Osteoblast (primary cell): ENCODE data around the gene MAPKAPK2. TPM values are rescaled to one million over a fixed set of nuclear protein-coding genes. Genes with fewer than 3 reads are reported as not detected.

ENCODE experiments used
- DNase-seq: peaks from one replicate; pipeline ENCODE4 v3.0.0; 2011; ENCODE audit warnings: low spot score, mixed read lengths; ENCODE audit not compliant: insufficient read length; ENCODE audit errors: missing footprints
- H2AFZ ChIP-seq: 2 replicates; pipeline ENCODE4 v1.6.0; 2011; ENCODE audit warnings: mild to moderate bottlenecking, low read length
- H3K27ac ChIP-seq: 2 replicates; pipeline ENCODE4 v1.5.1; 2011; ENCODE audit warnings: mild to moderate bottlenecking, low read depth, low read length, moderate library complexity
- H3K27me3 ChIP-seq: 2 replicates; pipeline ENCODE4 v1.6.0; 2012; ENCODE audit warnings: mild to moderate bottlenecking, control low read depth, inconsistent platforms, low read length, moderate library complexity; ENCODE audit not compliant: insufficient read depth
- H3K36me3 ChIP-seq: 2 replicates; pipeline ENCODE4 v1.5.1; 2011; ENCODE audit warnings: mild to moderate bottlenecking, low read length, control low read depth, moderate library complexity; ENCODE audit not compliant: insufficient read depth
- H3K4me1 ChIP-seq: 2 replicates; pipeline ENCODE4 v1.5.1; 2011; ENCODE audit warnings: mild to moderate bottlenecking, low read length, control low read depth, moderate library complexity; ENCODE audit not compliant: insufficient read depth
- H3K4me2 ChIP-seq: 2 replicates; pipeline ENCODE4 v1.6.0; 2011; ENCODE audit warnings: mild to moderate bottlenecking, low read length; ENCODE audit not compliant: insufficient read depth
- H3K4me3 ChIP-seq: fragments of 200-600 bp; sonication (generic); 3 replicates; pipeline ENCODE4 v1.5.1; 2012; ENCODE audit warnings: mild to moderate bottlenecking, low read length, inconsistent platforms; ENCODE audit not compliant: insufficient read depth
- H3K79me2 ChIP-seq: 2 replicates; pipeline ENCODE4 v1.6.0; 2012; ENCODE audit warnings: mild to moderate bottlenecking, low read length, control low read depth, inconsistent platforms; ENCODE audit not compliant: insufficient read depth
- H3K9me3 ChIP-seq: 2 replicates; pipeline ENCODE4 v1.5.1; 2011; ENCODE audit warnings: low read depth, low read length, control low read depth
- H4K20me1 ChIP-seq: 2 replicates; pipeline ENCODE4 v1.6.0; 2012; ENCODE audit warnings: mild to moderate bottlenecking, low read length, control low read depth; ENCODE audit not compliant: insufficient read depth
- CTCF ChIP-seq: IDR thresholded peaks from 2 replicates; pipeline ENCODE4 v1.5.1; 2011; ENCODE audit warnings: mild to moderate bottlenecking, low read depth, low read length, moderate library complexity; ENCODE audit errors: extremely low read depth
- small RNA-seq: library from RNA; depleted of rRNA; stranded (forward); fragments of <200 nt; gene quantifications from one replicate; pipeline ENCODE3, GENCODE V24; 2012
- total RNA-seq: library from RNA; depleted of rRNA; stranded (reverse); fragments of >200 nt; gene quantifications from 2 replicates; pipeline ENCODE4 v1.2.3, GENCODE V29; 2012

The MAPKAPK2 gene
- total RNA-seq, 1 donor: 38.0 TPM

DNA sequence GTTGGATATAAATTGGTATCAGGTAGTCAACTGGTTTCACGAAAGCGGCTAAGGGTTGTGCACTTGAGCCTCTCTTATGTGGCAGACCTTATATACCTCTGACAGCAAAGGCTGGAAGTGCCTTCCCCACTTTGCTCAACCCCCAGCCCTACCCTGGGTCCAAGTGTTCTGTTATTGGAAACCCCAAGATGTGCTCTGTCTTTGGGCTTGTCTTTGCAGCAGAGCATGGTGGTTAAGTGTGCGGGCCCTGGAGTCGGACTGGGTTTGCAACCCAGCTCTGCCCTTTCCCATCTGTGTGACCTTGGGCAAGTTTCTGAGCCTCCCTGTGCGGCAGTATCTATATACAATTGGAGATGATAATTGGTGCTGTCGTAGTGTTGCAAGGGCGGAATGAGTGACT is 98.8 kb downstream of the MAPKAPK2 start:
- Histone ChIP-seq H3K4me1 (no peaks in the 10 kb centered on the region), H3K4me3 (no peak overlapping the region), H3K27me3 (peaks cover 2% of the 10 kb centered on the region), H3K79me2 (no peaks in the 10 kb centered on the region), H3K4me2 (no peak overlapping the region), H4K20me1 (no peaks in the 10 kb centered on the region), H3K27ac (no peak overlapping the region), H2AFZ (no peak overlapping the region), H3K36me3 (no peaks in the 10 kb centered on the region), H3K9me3 (no peaks in the 10 kb centered on the region)
- TF ChIP-seq CTCF: no peak
- no peak for DNase-seq

Small RNA genes within 50 kb of the gene (small RNA-seq; reads per million reads assigned to genes)
- gene RF00019: not detected

Other genes starting within 250 kb of the MAPKAPK2 start
- 14.7 and 18.8 TPM in 2 replicates for gene IKBKE, start 214.4 kb upstream of the MAPKAPK2 start, total RNA-seq
- gene RASSF5, start 177.4 kb upstream of the MAPKAPK2 start, total RNA-seq: 0.59 and 0.72 TPM in 2 replicates
- 52.8 and 53.6 TPM in 2 replicates for gene EIF2D, start 72.4 kb upstream of the MAPKAPK2 start, total RNA-seq
- gene DYRK3, start 49.4 kb upstream of the MAPKAPK2 start, total RNA-seq: 52.1 and 54.8 TPM in 2 replicates
- not detected in 2 replicates for gene IL19, start 85.9 kb downstream of the MAPKAPK2 start, total RNA-seq
- gene IL10, start 87.6 kb downstream of the MAPKAPK2 start, total RNA-seq: not detected in 2 replicates
- gene IL20, start 180.7 kb downstream of the MAPKAPK2 start, total RNA-seq: not detected in 2 replicates
- not detected in 2 replicates for gene IL24, start 212.5 kb downstream of the MAPKAPK2 start, total RNA-seq
- 0.29 TPM in 1 of 2 replicates, not detected in the other for gene FCMR, start 237.0 kb downstream of the MAPKAPK2 start, total RNA-seq